ENCODE data around the gene KCTD13.
A peak's percentile ranks its signal among the peaks of the same experiment; 100 is the strongest.
"Not testable (repeated sequence)": the region's sequence is repeated elsewhere in the genome, so short reads cannot be mapped to it uniquely, and the experiment has no call there.

The KCTD13 gene

GRCh38 chr16:29925781-29926710 lies at the start of gene KCTD13:
KCTD13 (minus strand) TSS chr16:29926226; CDS start chr16:29926033, 193 bp downstream.
- peak in 13 of 14 donors; percentile 78 to 96 (median 88) for DNase-seq

- no peak for DNase-seq
Measured at GRCh38 chr16:29975134-29975538, 49.1 kb upstream of the KCTD13 start.

- DNase-seq, result peak in 3 of 14 donors; percentile 15 to 24 (median 17)
Measured at GRCh38 chr16:29974291-29975133, 48.5 kb upstream of the KCTD13 start.

GRCh38 chr16:29973384-29974246 lies 47.6 kb upstream of the KCTD13 start, which contains the start of gene TAOK2:
TAOK2 (plus strand) TSS chr16:29973868; CDS start chr16:29977773, 3,905 bp downstream.
- DNase-seq, result peak; percentile 79 to 100 (median 99)

- DNase-seq, result no peak
Measured at GRCh38 chr16:29972992-29973383, 47.0 kb upstream of the KCTD13 start.

- DNase-seq, result no peak
Measured at GRCh38 chr16:29972500-29972899, 46.5 kb upstream of the KCTD13 start.

GRCh38 chr16:29971304-29971703 lies 45.3 kb upstream of the KCTD13 start:
- no peak for DNase-seq

- DNase-seq, result no peak
Measured at GRCh38 chr16:29968205-29968604, 42.2 kb upstream of the KCTD13 start.

- no peak for DNase-seq
Measured at GRCh38 chr16:29963021-29963743, 37.2 kb upstream of the KCTD13 start.

- DNase-seq, result peak in 2 of 14 donors; percentile 33 to 40
Measured at GRCh38 chr16:29962344-29962994, 36.4 kb upstream of the KCTD13 start.

GRCh38 chr16:29961479-29962343 lies 35.7 kb upstream of the KCTD13 start, which contains the start of gene TMEM219:
TMEM219 (plus strand) TSS chr16:29962079; CDS start chr16:29963144, 1,065 bp downstream.
- peak; percentile 19 to 94 (median 85) for DNase-seq

- DNase-seq, result no peak
Measured at GRCh38 chr16:29961127-29961478, 35.1 kb upstream of the KCTD13 start.

GRCh38 chr16:29959821-29960220 lies 33.8 kb upstream of the KCTD13 start:
- DNase-seq, result not testable (repeated sequence)

- DNase-seq, result no peak
Measured at GRCh38 chr16:29959293-29959692, 33.3 kb upstream of the KCTD13 start.

- no peak for DNase-seq
Measured at GRCh38 chr16:29958756-29959155, 32.7 kb upstream of the KCTD13 start.

GRCh38 chr16:29951625-29952365 lies 25.8 kb upstream of the KCTD13 start:
- DNase-seq, result no peak

GRCh38 chr16:29950806-29951461 lies 24.9 kb upstream of the KCTD13 start:
- no peak for DNase-seq

GRCh38 chr16:29947897-29948296 lies 21.9 kb upstream of the KCTD13 start:
- DNase-seq, result no peak

Measured in C1 segment of cervical spinal cord (tissue), 14 donors.